HepG2 (cell line): ENCODE data around the gene ADAM22. TPM values are rescaled to one million over a fixed set of nuclear protein-coding genes. Genes with fewer than 3 reads are reported as not detected.

Source experiments
- BRCA1 ChIP-seq: sonication (generic); formaldehyde crosslinking; IDR thresholded peaks from 2 replicates; pipeline ENCODE4 v1.4.0; 2020; ENCODE audit warnings: missing genetic modification reagents
- DZIP1 ChIP-seq: sonication (generic); formaldehyde crosslinking; IDR thresholded peaks from 2 replicates; pipeline ENCODE4 v1.5.0; 2020; ENCODE audit warnings: mild to moderate bottlenecking, missing genetic modification reagents
- FOXP1 ChIP-seq, 2 experiments: fragments of 450-650 bp in 1 of 2; IDR thresholded peaks; 2 replicates each; pipeline ENCODE4 v1.6.1; 2017 to 2018; ENCODE audit warnings: antibody characterized with exemption in 1 of 2
- HNRNPLL ChIP-seq: fragments of 200-400 bp; formaldehyde crosslinking; IDR thresholded peaks from 2 replicates; pipeline ENCODE4 v1.6.1; 2017; ENCODE audit warnings: mild to moderate bottlenecking, low read depth, low read length; ENCODE audit not compliant: poor library complexity, severe bottlenecking
- ISX ChIP-seq: sonication (generic); formaldehyde crosslinking; conservative IDR thresholded peaks from 2 replicates; pipeline ENCODE4 v1.5.0; 2020; ENCODE audit warnings: missing genetic modification reagents
- KDM1A ChIP-seq: IDR thresholded peaks from 2 replicates; pipeline ENCODE4 v1.6.1; 2016; ENCODE audit warnings: missing compliant biosample characterization
- KLF9 ChIP-seq: IDR thresholded peaks from 2 replicates; pipeline ENCODE4 v1.6.1; 2016; ENCODE audit warnings: low read depth
- MEIS1 ChIP-seq: sonication (generic); formaldehyde crosslinking; IDR thresholded peaks from 2 replicates; pipeline ENCODE4 v1.9.0; 2021; ENCODE audit warnings: mild to moderate bottlenecking, missing genetic modification reagents, moderate library complexity, borderline replicate concordance
- NFYB ChIP-seq: sonication (generic); formaldehyde crosslinking; IDR thresholded peaks from 2 replicates; pipeline ENCODE4 v1.4.0; 2020; ENCODE audit warnings: missing genetic modification reagents
- NR2C2 ChIP-seq: sonication (generic); formaldehyde crosslinking; IDR thresholded peaks from 2 replicates; pipeline ENCODE4 v1.4.0; 2020; ENCODE audit warnings: missing genetic modification reagents, mild to moderate bottlenecking, moderate library complexity, borderline replicate concordance
- PAWR ChIP-seq: sonication (generic); formaldehyde crosslinking; IDR thresholded peaks from 2 replicates; pipeline ENCODE4 v1.4.0; 2020; ENCODE audit warnings: missing genetic modification reagents, mild to moderate bottlenecking, borderline replicate concordance
- PCBP2 ChIP-seq: fragments of 200-400 bp; formaldehyde crosslinking; optimal IDR thresholded peaks from 2 replicates; pipeline ENCODE3; 2018; ENCODE audit warnings: low read length, low read depth; ENCODE audit not compliant: poor library complexity, severe bottlenecking
- RARA ChIP-seq: IDR thresholded peaks from 2 replicates; pipeline ENCODE4 v1.6.1; 2016; ENCODE audit warnings: missing genetic modification reagents, missing compliant biosample characterization
- RNF2 ChIP-seq: fragments of 450-650 bp; conservative IDR thresholded peaks from 2 replicates; pipeline ENCODE4 v1.6.1; 2016; ENCODE audit warnings: low read depth
- RXRB ChIP-seq: IDR thresholded peaks from 2 replicates; pipeline ENCODE4 v1.6.1; 2016; ENCODE audit warnings: borderline replicate concordance, missing genetic modification reagents, missing compliant biosample characterization
- ZBTB7A ChIP-seq: sonication (generic); formaldehyde crosslinking; IDR thresholded peaks from 2 replicates; pipeline ENCODE4 v1.8.0; 2022; ENCODE audit warnings: mild to moderate bottlenecking, missing genetic modification reagents
- ZFP36L2 ChIP-seq: sonication (generic); formaldehyde crosslinking; IDR thresholded peaks from 2 replicates; pipeline ENCODE4 v1.4.0; 2020; ENCODE audit warnings: missing genetic modification reagents
- ZHX1 ChIP-seq: sonication (generic); formaldehyde crosslinking; IDR thresholded peaks from 2 replicates; pipeline ENCODE4 v1.8.1; 2022; ENCODE audit warnings: low read depth, mild to moderate bottlenecking, missing genetic modification reagents
- ZNF205 ChIP-seq: IDR thresholded peaks from 2 replicates; pipeline ENCODE4 v1.6.1; 2018; ENCODE audit warnings: missing biosample characterization, missing genetic modification reagents
- ZNF251 ChIP-seq: sonication (generic); formaldehyde crosslinking; IDR thresholded peaks from 2 replicates; pipeline ENCODE4 v1.9.0; 2021; ENCODE audit warnings: mild to moderate bottlenecking, missing genetic modification reagents
- ZNF274 ChIP-seq: sonication (generic); formaldehyde crosslinking; IDR thresholded peaks from 2 replicates; pipeline ENCODE4 v1.5.1; 2020; ENCODE audit warnings: mild to moderate bottlenecking, missing genetic modification reagents
- ZNF331 ChIP-seq: sonication (generic); formaldehyde crosslinking; IDR thresholded peaks from 2 replicates; pipeline ENCODE4 v1.4.0; 2020; ENCODE audit warnings: missing genetic modification reagents
- polyA plus RNA-seq, 8 experiments: library from polyadenylated mRNA; depleted of rRNA in 3 of 8; stranded (reverse) in 7 of 8; unstranded in 1 of 8; fragments of >200 nt; fragmentation: Illumina TruSeq in 4 of 8; extraction: Trizol in 4 of 8; gene quantifications; 2 replicates each; pipeline versions ENCODE4 v1.2.1 to v1.2.3, GENCODE V29; 2011 to 2016; ENCODE audit warnings: low read depth in 4 of 8, missing spikeins in 1 of 8, mixed read lengths in 1 of 8; ENCODE audit not compliant: insufficient read depth in 1 of 8
- total RNA-seq, 5 experiments: library from RNA; depleted of rRNA; stranded (reverse); fragments of >200 nt; fragmentation: Illumina TruSeq; extraction: Trizol; gene quantifications; 2 replicates each; pipeline ENCODE4 v1.2.3, GENCODE V29; 2016; ENCODE audit warnings: low read depth in 1 of 5
- TF ChIP-seq, protein P1 (sequence below): sonication (generic); formaldehyde crosslinking; IDR thresholded peaks from 2 replicates; pipeline ENCODE4 v1.4.0; 2020; ENCODE audit warnings: mild to moderate bottlenecking, missing genetic modification reagents

Gene ADAM22
- total and polyA plus RNA-seq, 2 of the 13 experiments (the other 11 are each of a cell fraction or from before 2014, with no cell fraction given) = 1.9 to 6.7 TPM

DNA sequence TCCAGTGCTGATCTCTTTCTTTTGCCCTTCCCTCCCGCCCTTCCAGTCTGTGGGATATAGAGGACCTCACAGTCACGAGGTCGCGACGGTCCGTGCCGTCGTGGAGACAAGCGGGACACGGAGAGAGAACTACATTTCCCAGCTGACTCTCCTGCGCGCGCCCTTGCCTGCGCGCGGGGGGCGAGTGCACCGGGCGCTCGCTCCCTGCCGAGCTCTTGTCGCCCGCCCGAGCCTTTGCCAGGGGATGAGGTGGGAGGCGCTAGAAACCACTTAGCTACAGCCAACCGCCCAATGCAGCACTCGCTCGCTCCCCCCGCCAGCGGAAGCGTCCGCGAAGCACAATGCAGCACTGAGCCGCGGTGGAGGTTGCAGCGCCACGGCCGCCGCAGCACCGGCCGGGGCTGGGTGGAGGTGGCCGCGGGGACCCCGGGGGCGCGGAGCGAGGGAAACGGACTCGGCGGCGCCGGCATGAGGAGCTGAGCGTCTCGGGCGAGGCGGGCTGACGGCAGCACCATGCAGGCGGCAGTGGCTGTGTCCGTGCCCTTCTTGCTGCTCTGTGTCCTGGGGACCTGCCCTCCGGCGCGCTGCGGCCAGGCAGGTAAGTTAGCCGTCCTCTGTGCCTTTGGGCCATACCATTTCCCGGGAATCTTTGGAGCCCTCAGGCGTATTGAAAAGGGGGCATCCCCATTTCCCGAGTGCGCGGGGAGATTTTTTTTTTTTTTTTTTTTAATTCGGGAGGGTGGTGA, at the start of gene ADAM22 (continued):
- TF ChIP-seq HNRNPLL = peak; percentile 73
- TF ChIP-seq, protein P1, sequence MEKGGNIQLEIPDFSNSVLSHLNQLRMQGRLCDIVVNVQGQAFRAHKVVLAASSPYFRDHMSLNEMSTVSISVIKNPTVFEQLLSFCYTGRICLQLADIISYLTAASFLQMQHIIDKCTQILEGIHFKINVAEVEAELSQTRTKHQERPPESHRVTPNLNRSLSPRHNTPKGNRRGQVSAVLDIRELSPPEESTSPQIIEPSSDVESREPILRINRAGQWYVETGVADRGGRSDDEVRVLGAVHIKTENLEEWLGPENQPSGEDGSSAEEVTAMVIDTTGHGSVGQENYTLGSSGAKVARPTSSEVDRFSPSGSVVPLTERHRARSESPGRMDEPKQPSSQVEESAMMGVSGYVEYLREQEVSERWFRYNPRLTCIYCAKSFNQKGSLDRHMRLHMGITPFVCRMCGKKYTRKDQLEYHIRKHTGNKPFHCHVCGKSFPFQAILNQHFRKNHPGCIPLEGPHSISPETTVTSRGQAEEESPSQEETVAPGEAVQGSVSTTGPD (CRISPR knock-in tag) = no peak
- TF ChIP-seq NR2C2 = peak; percentile 80
- TF ChIP-seq RXRB = 0 out of 2 replicates have a peak, but pooled peaks have one; percentile 16
- no peak for TF ChIP-seq ISX (CRISPR knock-in tag)
- TF ChIP-seq DZIP1 (CRISPR knock-in tag) = no peak
- TF ChIP-seq BRCA1 (CRISPR knock-in tag) = no peak
- no peak; the same call in 1 of the 2 replicates for TF ChIP-seq ZBTB7A (CRISPR knock-in tag)
- TF ChIP-seq ZHX1 (CRISPR knock-in tag) = 0 out of 2 replicates have a peak, but pooled peaks have one; percentile 25
- no peak for TF ChIP-seq FOXP1 (IDR thresholded peaks at IDR 0.05)
- no peak for TF ChIP-seq FOXP1 (CRISPR knock-in tag; IDR thresholded peaks at IDR 0.05)
- no peak for TF ChIP-seq PAWR
- no peak for TF ChIP-seq ZNF251
- no peak for TF ChIP-seq ZFP36L2
- TF ChIP-seq RARA = no peak; the same call in 1 of the 2 replicates
- TF ChIP-seq ZNF274 (CRISPR knock-in tag) = peak; percentile 51; the same call in 1 of the 2 replicates
- TF ChIP-seq MEIS1 = no peak; the same call in 1 of the 2 replicates
- 0 out of 2 replicates have a peak, but pooled peaks have one; percentile 44 for TF ChIP-seq ZNF205 (CRISPR knock-in tag)
- TF ChIP-seq ZNF331 = peak; percentile 93
- 0 out of 2 replicates have a peak, but pooled peaks have one; percentile 45 for TF ChIP-seq KLF9 (CRISPR knock-in tag)
- peak; percentile 86 for TF ChIP-seq RNF2
- peak; percentile 54; the same call in 1 of the 2 replicates for TF ChIP-seq NFYB
- TF ChIP-seq KDM1A (CRISPR knock-in tag) = no peak; the same call in 1 of the 2 replicates
- TF ChIP-seq PCBP2 = no peak
